ENCODE results near the gene LYRM1. TPM values are rescaled to one million over a fixed set of nuclear protein-coding genes. Genes with fewer than 3 reads are reported as not detected.
"Not testable (repeated sequence)": the region's sequence is repeated elsewhere in the genome, so short reads cannot be mapped to it uniquely, and the experiment has no call there.

LYRM1 gene, protein sequence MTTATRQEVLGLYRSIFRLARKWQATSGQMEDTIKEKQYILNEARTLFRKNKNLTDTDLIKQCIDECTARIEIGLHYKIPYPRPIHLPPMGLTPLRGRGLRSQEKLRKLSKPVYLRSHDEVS
- total RNA-seq (2014; rRNA removed): 80.2 and 87.4 TPM in 2 replicates
- 44.3 TPM for polyA plus RNA-seq (2012)

DNA sequence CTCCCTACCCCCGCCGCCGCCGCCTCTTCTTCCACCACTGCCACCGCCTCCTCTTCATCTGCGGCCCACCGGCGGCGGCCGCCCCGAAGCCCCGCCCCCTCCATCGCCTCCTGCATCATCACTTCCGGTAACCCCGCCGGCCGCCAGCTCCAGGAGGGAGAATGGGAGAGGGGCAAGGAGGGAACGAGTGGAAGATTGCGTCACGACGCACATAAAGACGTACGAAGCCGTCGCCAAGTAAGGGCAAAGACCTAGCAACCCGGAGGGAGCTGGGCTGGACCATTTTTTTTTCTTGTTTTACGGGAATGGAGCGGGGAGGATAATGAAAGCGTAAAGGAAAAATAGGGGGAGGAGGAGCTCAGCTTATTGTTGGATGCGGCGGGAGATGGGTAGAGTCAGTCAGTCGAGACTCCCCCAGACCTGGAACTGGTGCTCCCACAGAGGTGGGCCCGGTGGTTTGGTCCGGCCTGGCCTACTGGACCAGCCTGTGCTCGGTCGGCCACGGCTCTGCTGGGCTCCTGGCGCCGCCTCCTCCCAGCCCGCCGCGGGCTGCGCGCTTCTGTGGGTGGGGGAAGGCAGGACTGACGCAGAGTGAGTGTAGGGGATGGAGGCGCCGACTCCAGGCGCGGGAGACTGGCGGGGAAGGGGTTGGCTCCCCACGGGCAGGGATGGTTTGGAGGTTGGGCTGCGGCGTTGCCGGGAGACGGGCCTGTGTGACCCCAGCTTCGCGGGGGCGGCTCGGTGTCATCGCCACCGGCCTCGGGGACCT, at the start of gene LYRM1, which contains the start of gene DCUN1D3:
LYRM1 (plus strand) TSS at position 473 of the 769 bp plus-strand sequence. CDS start 14,785 bp downstream, outside the sequence.
DCUN1D3 (minus strand) TSS at position 60 of the 769 bp plus-strand sequence. CDS start 37,820 bp downstream, outside the sequence.
- peak; percentile 99 for DNase-seq (ENCODE audit: low read depth)

DNA sequence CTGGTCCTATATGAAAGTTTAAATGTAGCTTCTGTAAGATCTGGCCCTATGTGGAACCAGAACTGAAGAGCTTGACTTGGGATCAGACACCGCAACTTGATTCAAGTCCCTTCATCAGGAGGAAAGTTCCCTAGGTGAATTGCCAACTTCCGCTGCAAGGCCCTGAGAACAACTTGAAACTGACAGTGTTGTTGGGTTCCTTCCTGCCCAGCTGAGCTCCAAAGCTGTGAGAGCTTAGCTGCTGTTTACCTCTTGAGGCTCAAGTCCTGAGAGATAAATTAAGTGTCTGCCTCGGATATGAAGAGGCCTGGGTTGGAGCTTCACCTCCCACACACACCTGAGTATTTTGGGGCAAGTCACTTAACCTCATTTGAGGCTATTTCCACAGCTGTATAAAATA, 49.6 kb upstream of the LYRM1 start:
- no peak for DNase-seq (ENCODE audit: low read depth)

DNA sequence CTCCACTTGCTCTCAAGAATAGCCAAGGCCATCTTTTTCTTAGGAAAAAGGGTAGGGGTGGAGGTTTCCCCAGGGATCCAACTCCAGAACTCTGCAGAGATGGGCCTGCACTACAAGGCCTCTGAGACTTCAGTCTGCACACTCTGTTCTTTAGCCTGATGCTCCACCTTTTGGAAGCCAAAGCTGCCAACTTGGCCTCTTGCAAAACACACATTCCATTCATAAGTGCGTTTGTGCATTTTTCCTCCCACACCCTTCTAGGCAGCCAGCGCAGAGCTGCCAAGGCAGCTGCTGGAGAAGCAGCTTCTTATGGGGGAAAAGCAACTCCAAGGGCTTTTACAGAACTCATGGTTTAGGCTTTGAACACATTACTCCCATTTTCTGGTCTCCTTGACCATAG, 49.0 kb upstream of the LYRM1 start:
- DNase-seq (ENCODE audit: low read depth): peak; percentile 96

GRCh38 chr16:20853143-20853542, 47.4 kb upstream of the LYRM1 start:
- no peak for DNase-seq (ENCODE audit: low read depth)

GRCh38 chr16:20853981-20854620, 46.5 kb upstream of the LYRM1 start:
- DNase-seq (ENCODE audit: low read depth): peak; percentile 17

DNA sequence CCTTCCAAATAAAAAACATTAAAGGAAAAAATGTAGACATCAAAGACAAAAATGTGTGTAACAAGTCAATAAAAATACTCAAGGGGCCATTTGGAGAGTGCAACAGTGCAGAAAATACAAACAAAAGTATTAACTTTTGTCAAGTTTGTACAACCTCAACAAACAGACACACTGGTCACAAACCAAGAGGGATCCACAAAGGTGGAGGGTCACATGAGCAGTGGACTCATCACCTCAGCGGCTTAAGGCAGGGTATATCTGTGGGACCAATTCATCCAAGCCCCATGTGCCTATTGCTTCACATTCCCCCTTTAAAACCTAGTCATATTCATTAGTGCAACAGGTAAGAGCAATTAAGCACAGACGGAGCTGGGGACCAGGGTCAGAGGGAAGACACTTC, 45.6 kb upstream of the LYRM1 start:
- DNase-seq (ENCODE audit: low read depth): no peak

DNA sequence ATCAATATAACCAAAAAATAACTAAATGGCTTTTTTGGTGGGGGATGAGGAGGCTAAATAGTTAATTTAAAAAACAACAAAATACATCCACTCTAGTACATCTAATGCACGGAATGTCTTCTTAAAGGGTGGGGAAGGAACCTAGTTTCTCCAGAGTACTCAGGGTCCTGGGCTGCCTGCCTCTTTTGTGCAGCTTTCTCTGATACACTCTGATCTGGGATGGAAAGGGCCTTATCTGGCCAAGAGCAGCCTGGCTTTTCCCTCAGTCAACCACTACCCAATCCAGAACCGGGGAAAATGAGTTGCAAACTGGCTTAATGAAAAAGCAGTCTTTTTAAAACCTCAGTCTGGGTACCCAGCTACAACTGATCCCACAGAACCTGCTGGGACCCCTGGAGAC, 43.3 kb upstream of the LYRM1 start:
- no peak for DNase-seq (ENCODE audit: low read depth)

GRCh38 chr16:20859229-20859628, 41.3 kb upstream of the LYRM1 start:
- no peak for DNase-seq (ENCODE audit: low read depth)

- no peak for DNase-seq (ENCODE audit: low read depth)
These were observed 40.9 kb upstream of the LYRM1 start for GRCh38 chr16:20859699-20860098.

GRCh38 chr16:20860361-20860760, 40.2 kb upstream of the LYRM1 start:
- no peak for DNase-seq (ENCODE audit: low read depth)

DNA sequence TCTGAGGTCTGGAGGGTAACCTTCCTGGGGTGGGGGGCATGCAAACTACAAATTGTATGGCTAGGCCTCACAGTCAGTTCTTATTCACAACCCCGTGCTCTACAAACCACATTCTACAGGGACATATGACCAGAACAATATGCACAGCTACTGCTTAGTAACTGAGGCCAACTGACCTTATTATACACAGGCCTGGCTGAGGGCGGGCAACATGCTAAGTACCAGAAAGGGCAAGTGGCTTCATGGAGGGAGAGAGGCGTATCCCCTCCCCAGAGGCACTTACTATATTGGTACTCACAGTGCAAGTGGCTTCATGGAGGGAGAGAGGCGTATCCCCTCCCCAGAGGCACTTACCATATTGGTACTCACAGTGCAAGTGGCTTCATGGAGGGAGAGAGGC, 39.6 kb upstream of the LYRM1 start:
- DNase-seq (ENCODE audit: low read depth): not testable (repeated sequence)

GRCh38 chr16:20862162-20862960, 38.2 kb upstream of the LYRM1 start:
- DNase-seq (ENCODE audit: low read depth): no peak

- not testable (repeated sequence) for DNase-seq (ENCODE audit: low read depth)
These were observed 36.2 kb upstream of the LYRM1 start for GRCh38 chr16:20864376-20864775.

GRCh38 chr16:20865420-20866131, 35.0 kb upstream of the LYRM1 start:
- peak; percentile 78 for DNase-seq (ENCODE audit: low read depth)

GRCh38 chr16:20866145-20866772, 34.3 kb upstream of the LYRM1 start:
- peak; percentile 96 for DNase-seq (ENCODE audit: low read depth)

GRCh38 chr16:20866801-20867200, 33.8 kb upstream of the LYRM1 start:
- DNase-seq (ENCODE audit: low read depth): no peak

DNA sequence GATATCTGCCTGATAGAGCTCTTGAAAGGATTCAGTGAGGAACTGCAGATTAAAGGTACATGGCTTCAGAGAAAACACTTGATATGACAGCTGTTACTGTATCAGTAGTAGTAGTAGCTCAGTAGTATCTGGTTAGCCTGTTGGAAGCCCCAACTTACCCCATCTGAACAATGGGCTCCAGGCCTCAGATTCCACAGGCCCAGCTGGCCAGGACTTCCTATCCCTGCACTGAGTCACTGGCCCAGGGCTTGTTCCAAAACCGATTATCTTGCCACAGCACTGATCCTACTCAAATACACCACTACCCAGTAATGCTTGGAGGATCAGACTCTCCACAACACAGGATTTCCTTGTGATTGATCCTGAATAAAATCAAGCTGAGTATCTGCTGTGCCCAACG, 33.0 kb upstream of the LYRM1 start:
- peak; percentile 53 for DNase-seq (ENCODE audit: low read depth)

GRCh38 chr16:20868890-20869289, 31.7 kb upstream of the LYRM1 start:
- peak; percentile 76 for DNase-seq (ENCODE audit: low read depth)

DNA sequence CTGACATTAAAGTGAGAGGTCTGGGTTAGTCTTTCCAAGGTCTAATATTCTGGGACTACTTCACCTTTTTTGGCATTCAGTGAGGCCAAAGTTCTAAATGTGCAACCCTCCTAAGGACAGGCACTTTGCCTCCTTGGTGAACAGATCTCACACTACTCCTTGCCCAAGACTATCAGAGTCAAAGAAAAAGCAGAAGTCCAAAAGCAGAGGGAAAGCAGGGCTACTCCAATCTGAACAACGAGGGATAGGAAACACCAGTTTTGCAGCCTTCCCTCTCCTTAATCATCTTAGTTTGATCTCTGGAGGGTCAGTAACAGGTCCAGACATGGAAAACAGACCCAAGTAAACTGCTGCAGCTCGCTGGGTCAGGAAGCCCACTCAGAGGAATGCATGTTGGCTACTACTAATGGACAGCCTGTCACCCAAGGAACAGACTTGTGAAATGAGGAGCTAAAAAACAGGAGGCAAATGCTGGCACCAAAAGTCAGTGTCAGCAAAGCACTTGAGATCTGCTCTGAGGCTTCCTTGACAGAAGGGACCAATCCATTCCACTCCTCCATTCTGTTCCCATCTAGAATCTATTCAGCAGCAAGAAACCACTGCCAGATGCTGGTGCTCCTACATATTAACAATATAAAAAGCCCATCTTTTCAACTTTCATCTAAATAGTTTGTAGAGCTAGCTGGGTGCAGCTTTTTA, 30.3 kb upstream of the LYRM1 start:
- DNase-seq (ENCODE audit: low read depth): no peak

- no peak for DNase-seq (ENCODE audit: low read depth)
These were observed 29.3 kb upstream of the LYRM1 start for GRCh38 chr16:20871258-20871657.
